Retinal pigment epithelial cell (primary cell): Measurements from ENCODE around the gene AGAP1.

ENCODE experiments used
- DNase-seq: peaks from one replicate; pipeline ENCODE4 v3.0.0-alpha.2; 2010; ENCODE audit warnings: low read depth
- H3K4me3 ChIP-seq: 2 replicates; pipeline ENCODE4 v1.5.1; 2011; ENCODE audit warnings: mild to moderate bottlenecking, low read length, control low read depth, moderate library complexity
- TF ChIP-seq, protein P1 (sequence below): conservative IDR thresholded peaks from 2 replicates; pipeline ENCODE4 v1.5.1; 2011; ENCODE audit warnings: low read depth, low read length, control low read depth, inconsistent platforms

The AGAP1 gene

DNA sequence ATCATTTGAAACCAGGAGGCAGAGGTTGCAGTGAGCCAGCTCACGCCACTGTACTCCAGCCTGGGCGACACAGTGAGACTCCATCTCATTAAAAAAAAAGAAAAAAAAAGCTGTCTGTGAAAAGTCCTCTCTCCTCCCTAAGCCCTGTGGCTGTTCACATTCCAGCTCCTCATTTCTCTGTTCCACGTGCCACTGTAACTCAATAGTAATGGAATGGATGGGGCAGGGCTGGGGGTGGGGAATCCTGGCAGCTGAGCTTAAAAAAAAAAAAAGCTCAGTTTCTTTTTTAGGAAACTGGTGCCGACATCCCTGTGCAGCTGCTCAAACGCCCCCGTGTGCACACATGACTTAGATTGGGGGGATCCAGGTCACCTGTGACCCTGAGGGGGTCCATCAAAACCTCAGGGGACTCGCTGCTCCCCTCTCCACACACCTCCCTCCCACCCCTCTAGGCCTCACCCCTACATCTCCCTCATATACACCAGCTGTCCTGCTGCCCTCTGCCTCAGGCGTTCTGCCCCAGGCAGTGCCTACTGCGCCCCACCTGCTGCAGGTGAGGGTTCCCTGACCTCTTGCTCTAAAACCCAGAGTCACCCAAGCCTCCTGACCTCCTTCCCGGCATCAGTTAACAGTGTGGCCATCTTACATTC lies 255.4 kb downstream of the AGAP1 start:
- H3K4me3 ChIP-seq = no peak overlapping the region
- TF ChIP-seq, protein P1, sequence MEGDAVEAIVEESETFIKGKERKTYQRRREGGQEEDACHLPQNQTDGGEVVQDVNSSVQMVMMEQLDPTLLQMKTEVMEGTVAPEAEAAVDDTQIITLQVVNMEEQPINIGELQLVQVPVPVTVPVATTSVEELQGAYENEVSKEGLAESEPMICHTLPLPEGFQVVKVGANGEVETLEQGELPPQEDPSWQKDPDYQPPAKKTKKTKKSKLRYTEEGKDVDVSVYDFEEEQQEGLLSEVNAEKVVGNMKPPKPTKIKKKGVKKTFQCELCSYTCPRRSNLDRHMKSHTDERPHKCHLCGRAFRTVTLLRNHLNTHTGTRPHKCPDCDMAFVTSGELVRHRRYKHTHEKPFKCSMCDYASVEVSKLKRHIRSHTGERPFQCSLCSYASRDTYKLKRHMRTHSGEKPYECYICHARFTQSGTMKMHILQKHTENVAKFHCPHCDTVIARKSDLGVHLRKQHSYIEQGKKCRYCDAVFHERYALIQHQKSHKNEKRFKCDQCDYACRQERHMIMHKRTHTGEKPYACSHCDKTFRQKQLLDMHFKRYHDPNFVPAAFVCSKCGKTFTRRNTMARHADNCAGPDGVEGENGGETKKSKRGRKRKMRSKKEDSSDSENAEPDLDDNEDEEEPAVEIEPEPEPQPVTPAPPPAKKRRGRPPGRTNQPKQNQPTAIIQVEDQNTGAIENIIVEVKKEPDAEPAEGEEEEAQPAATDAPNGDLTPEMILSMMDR = no peak
- peak; percentile 33 for DNase-seq

- TF ChIP-seq, protein P1 = no peak
- H3K4me3 ChIP-seq = no peak overlapping the region
- DNase-seq = no peak
These were observed 255.9 kb downstream of the AGAP1 start for GRCh38 chr2:235749771-235750160.

DNA sequence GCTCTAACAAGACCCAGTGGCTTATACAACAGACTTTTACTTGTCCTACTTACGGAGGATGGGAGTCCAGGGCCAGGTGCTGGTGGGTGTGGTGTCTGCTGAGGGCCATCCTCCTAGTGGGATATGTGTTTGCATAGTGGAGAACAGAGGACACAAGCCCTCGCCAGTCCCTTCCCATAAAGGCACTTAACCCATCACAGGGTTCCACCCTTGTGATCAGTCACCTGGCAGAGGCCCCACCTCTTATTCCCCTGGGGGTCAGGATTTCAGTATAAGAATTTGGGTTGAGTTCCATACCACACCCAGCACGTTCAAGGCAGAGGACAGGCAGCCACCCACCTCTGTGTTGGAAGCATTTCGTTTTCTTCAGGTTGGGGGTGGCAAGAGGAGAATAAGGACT lies 259.0 kb downstream of the AGAP1 start:
- DNase-seq = no peak
- TF ChIP-seq, protein P1 = no peak

DNA sequence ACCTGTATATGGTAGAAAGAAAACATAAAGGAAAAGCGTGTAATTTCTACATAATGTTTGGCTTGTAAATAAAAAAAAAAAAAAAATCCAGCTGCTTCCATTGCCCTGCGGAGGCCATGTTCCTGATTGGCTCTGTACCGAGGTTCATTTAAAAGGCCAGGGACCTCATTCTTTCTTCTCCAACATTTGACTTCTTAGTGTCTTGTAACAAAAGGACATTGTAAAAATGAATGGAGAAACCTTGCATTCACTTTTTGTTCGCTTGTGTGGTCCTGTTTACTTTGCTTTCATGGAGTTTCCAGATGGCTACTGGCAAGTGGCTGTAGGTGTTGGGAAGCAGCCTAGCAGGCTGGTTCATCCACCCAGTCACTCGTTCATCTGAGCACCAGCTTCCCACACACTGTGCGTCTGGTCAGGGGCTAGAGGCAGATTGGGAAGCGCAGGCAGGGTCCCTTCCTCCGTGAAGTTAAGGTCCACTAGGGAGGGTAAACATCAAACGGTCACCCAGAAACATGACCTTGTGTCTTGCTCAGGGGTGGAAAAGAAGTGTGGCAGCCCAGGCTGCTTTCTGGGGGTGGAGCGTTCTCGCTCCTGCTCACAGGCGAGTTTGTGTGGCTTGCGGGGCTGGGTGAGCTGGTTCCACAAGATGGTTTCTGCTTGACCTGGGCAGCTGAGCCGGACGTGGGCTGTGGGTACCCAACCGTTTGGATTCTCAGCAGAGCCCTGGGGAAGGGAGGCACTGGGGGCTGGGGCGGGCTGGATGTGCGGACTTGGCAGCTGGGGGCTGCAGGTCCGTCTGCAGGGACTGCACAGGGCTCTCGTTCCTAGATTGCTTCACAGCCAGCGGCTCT lies 260.7 kb downstream of the AGAP1 start:
- no peak overlapping the region for H3K4me3 ChIP-seq
- TF ChIP-seq, protein P1 = no peak
- no peak for DNase-seq

More for the DNA sequence above, 259.0 kb downstream of the AGAP1 start:
- no peak overlapping the region for H3K4me3 ChIP-seq

DNA sequence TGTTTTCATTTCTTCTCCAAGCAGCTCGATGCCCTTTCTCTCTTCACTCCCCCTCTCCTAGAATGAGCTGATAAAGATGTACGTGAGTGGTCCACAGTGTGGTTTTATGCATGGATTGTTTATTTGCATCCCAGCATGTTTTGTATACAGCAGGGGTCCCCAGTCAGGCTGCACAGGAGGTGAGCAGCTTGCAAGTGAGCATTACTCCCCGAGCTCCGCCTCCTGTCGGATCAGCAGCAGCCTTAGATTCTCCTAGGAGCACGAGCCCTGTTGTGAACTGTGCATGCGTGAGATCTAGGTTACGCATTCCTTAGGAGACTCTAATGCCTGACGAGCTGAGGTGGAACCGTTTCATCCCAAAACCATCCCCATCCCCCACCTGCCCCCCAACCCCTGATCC lies 262.6 kb downstream of the AGAP1 start:
- no peak overlapping the region for H3K4me3 ChIP-seq
- DNase-seq = no peak
- TF ChIP-seq, protein P1 = no peak

GRCh38 chr2:235757212-235757611 lies 263.4 kb downstream of the AGAP1 start:
- DNase-seq = no peak
- no peak overlapping the region for H3K4me3 ChIP-seq
- TF ChIP-seq, protein P1 = no peak

DNA sequence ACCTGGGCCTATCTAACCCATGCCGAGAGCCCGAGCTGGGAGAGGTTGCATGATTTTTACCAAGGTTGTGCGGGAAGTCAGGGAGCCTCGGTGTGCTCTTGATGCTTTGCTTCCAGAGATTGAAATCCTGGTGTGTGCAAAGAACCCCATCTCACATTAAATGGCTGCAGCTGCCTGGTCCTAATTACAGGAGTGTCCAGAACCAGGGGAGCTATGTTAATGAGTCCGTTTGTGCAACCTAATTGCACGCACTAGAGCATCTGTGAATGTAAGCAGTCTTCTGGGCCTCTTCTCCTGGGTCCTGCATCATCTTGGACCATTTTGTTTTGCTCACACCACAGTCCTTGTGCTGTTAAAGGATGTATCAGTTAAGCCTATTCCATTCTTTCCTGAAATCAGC lies 263.8 kb downstream of the AGAP1 start:
- DNase-seq = no peak
- H3K4me3 ChIP-seq = no peak overlapping the region
- TF ChIP-seq, protein P1 = no peak
